Fibroblast of pulmonary artery (primary cell): ENCODE data around the gene EN2.

ENCODE experiments used
- DNase-seq: peaks from one replicate; pipeline ENCODE4 v3.0.0-alpha.2; 2010; ENCODE audit warnings: low read depth
- H3K4me3 ChIP-seq: replicated peaks from 2 replicates; pipeline ENCODE4 v1.5.1; 2011; ENCODE audit warnings: low read depth, mild to moderate bottlenecking, control low read depth, low read length, moderate library complexity
- TF ChIP-seq, protein P1 (sequence below): IDR thresholded peaks from 2 replicates; pipeline ENCODE4 v1.5.1; 2011; ENCODE audit warnings: mild to moderate bottlenecking, control low read depth, low read length, inconsistent platforms; ENCODE audit errors: missing control alignments

Gene EN2

DNA sequence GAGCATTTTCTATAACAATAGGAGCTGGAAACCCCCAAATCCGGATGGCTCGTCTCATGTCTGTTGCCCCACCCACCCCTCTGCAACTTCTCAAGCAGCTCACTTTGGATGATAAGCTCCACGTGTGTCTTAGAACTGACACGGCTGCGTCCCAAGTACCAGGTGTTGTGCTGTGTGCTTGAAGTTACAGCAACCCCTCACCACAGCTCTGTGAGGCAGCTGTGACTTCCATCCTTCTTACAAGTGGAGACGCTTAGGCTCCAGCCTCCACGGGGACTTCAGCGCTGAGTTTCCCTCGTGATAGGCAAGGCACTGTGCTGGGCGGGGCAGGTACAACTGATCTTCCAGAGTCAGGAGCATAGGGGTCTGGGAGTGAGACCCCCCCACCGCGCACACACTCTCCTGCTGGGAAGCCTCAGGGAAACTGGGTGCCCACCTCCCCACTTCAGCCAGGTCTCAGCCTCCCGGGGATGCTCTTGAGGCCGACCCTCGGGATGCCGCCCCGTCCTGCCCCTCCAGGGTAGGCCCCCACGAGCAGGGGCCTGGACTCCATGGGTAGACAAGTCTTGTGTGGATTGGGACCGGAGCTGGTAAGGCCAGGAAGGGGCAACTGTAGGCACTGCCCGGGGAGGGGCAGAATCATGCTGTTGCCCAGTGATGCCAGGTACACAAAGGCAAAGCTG, 31.4 kb downstream of the EN2 start:
- DNase-seq = no peak
- TF ChIP-seq, protein P1, sequence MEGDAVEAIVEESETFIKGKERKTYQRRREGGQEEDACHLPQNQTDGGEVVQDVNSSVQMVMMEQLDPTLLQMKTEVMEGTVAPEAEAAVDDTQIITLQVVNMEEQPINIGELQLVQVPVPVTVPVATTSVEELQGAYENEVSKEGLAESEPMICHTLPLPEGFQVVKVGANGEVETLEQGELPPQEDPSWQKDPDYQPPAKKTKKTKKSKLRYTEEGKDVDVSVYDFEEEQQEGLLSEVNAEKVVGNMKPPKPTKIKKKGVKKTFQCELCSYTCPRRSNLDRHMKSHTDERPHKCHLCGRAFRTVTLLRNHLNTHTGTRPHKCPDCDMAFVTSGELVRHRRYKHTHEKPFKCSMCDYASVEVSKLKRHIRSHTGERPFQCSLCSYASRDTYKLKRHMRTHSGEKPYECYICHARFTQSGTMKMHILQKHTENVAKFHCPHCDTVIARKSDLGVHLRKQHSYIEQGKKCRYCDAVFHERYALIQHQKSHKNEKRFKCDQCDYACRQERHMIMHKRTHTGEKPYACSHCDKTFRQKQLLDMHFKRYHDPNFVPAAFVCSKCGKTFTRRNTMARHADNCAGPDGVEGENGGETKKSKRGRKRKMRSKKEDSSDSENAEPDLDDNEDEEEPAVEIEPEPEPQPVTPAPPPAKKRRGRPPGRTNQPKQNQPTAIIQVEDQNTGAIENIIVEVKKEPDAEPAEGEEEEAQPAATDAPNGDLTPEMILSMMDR = no peak
- H3K4me3 ChIP-seq = no peak overlapping the region

DNA sequence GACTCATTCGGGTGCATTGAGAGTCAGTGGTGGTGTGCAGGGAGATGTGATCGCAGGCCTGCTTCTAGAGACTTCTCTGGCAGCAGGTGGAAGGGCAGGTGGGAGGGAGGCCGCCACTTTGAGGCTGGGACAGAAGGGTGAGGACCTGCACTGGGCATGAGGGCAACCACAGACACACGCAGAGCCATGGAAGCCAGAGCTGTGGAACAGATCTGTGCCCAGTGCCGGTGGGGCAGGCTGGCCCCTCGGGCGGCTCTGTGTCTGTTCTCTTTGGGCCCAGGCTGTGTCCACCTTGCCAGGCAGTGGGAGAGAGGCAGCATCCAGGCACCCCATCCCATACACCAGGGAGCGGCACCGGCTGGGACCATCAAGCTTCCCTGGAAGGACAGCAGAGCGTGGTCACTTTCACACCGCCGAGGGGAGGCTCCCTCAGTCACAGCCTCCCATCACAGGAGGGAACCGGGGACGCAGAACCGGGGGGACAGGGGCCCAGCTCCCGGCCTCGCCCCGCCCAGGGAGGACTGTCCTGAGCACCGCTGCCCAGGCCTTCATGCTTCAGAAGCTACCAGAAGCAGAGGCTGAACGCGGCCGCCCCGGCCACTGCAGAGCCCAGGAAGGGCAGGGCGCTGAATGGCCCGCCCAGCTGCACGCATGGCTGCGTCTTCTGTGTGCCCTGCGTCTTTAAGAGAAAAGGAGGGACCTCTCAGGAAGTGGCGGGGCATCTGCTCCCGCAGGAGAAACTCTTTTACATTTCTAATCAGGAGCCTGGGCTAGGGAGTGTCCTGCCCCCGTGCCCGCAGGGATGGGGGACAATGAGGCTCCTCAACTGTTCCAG, 32.1 kb downstream of the EN2 start:
- no peak overlapping the region for H3K4me3 ChIP-seq
- TF ChIP-seq, protein P1 = no peak

DNA sequence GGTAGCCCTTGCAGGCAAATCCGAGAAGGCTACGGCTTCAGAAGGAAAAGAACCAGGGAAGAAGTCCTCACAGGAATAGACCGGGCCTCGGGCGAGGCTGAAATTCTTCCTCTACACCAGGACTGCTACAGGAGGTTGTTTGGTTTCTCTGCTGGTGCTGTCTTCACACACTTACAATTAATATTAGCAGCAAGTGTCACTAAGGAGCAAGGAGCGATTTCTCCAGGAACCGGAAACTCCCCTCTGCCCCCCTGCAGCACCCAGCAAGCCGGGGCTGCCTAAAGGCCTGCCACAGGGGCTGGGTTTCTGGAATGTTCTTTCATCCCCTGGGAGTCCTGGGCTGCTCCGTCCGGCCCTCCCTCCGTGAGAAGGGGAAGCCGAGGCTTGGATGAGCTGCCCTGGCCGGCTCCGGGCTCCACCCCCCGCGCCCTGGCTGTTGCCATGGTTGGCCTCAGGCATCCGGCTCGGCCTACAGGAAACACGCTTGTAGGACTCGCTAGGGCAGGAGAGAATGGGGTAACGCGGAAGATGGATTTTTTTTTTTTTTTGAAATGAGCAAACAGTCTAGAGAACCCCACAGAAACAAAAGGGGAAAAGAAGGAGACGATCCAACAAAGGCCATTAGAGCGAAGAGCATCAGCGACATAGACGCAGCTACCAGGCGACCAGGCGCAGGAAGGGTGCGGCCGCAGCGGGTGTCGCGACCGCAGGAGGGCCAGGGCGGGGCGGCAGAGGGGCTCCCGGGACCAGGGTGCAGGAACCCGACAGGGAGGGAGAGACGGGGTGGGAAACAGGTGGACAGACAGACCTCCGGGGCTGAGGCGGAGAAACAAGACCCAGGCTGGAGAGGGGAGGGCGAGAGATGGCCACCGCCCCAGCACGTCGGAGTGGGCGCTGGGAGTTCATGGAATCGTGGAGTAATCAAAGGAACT, 33.0 kb downstream of the EN2 start:
- H3K4me3 ChIP-seq = no peak overlapping the region
- TF ChIP-seq, protein P1 = no peak
- no peak for DNase-seq

More for the DNA sequence above, 32.1 kb downstream of the EN2 start:
- DNase-seq = no peak

DNA sequence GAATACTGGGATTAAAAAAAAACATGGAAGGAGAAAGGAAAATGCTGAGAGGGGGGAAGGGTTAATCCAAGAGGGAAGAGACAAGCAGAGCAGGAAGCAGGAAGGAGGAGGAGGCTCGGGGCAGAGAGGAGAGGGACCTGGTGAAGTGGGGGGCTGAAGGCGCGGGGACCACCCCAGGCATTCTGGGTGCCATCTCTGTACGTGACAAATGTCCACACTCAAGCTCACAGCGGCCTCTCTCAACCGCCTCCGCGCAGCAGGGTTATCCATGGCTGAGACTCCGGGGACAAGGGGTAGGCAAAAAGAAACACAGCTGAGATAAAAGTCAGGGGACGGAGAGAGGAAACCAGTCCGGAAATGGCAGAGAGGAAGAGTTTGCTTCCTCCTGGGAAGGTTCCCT, 33.9 kb downstream of the EN2 start:
- no peak for DNase-seq
- TF ChIP-seq, protein P1 = no peak
- no peak overlapping the region for H3K4me3 ChIP-seq

DNA sequence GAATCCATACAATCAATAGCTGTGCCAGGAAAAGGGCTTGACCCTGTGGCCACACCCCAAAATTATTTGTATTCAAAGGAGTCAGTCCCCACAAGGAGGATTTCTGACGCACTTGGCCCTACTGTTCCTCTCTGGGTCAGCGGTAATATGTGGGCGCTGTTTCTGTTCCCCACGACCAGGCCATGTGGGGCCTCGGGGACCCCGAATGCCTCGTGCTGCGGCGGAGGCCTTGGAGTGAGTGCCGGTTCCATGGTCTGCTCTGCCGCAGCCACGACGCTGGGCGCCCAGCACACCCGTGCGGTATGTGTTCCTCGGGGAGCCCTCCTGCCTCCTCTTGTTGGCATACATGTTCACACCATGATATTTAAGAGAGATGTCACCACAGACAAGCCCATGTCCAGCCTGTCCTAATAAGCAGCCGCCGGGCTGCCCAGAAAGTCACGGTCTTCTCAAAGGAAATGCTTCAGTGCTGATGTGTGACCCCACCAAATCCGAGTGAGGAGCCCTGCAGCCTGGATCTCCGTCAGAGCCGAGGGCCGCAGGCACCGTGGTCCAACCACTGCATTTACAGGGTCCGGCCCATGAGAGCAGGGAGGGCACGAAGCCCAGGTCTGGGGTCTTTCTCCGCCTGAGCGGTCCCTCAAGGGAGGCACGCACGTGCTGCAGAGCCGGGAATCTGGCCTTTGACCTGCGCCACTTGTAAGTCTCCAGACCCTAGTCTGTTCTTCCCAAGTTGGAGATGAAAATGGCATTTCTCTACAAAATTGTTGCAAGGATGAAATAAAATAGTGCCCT, 36.0 kb downstream of the EN2 start:
- DNase-seq = no peak
- no peak overlapping the region for H3K4me3 ChIP-seq
- TF ChIP-seq, protein P1 = no peak

DNA sequence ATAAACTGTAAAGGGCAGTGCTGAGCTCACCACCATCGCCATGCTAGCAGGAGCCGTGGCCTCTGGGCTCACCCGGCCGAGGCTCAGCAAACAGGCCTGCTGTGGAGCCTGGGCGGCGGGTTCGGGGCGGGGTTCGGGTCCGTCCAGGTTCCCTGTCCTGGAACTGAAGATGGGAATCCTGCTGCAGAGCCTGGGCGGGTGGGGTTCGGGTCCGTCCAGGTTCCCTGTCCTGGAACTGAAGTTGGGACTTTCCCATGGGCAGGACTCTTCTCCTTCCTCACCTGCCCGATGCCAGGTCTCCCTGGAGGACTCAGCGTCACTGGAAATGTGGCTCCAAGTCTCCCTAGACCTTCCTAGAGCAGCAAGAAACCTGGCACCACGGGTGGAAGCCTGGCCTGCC, 36.6 kb downstream of the EN2 start:
- TF ChIP-seq, protein P1 = no peak
- DNase-seq = no peak
- no peak overlapping the region for H3K4me3 ChIP-seq
